Right lobe of liver (tissue), 6 donors: ENCODE results near the gene SPATA13. TPM values are rescaled to one million over a fixed set of nuclear protein-coding genes. Genes with fewer than 3 reads are reported as not detected.

Source experiments
- ATAC-seq, 4 donors: fragments of 200-7000 bp; cut with Tn5 transposase; one replicate each; pipeline ENCODE4 v1.9.1; 2020; ENCODE audit warnings: mild to moderate bottlenecking in 4 of 4, moderate library complexity in 4 of 4
- DNase-seq, 3 donors: peaks; one replicate each; pipeline ENCODE4 v3.0.0-alpha.2; 2020
- H3K27ac ChIP-seq, 3 donors: fragments of 200-600 bp; one replicate each; pipeline ENCODE4 v1.8.0; 2022
- H3K27me3 ChIP-seq, 2 donors: fragments of 200-600 bp; one replicate each; pipeline ENCODE4 v1.8.0; 2022
- H3K36me3 ChIP-seq, 4 donors: fragments of 200-600 bp; sonication (generic) in 1 of 4; one replicate each; pipeline versions ENCODE4 v1.5.1 to v1.8.0; 2017 to 2022; ENCODE audit warnings: control low read depth in 1 of 4
- H3K4me1 ChIP-seq, 4 donors: fragments of 200-600 bp; sonication (generic) in 1 of 4; one replicate each; pipeline versions ENCODE4 v1.5.1 to v1.8.0; 2017 to 2022; ENCODE audit warnings: control low read depth in 1 of 4
- H3K4me3 ChIP-seq, 3 donors: fragments of 200-600 bp; one replicate each; pipeline ENCODE4 v1.8.0; 2022
- H3K9me3 ChIP-seq, 4 donors: fragments of 200-600 bp; sonication (generic) in 1 of 4; one replicate each; pipeline versions ENCODE4 v1.5.1 to v1.8.0; 2017 to 2022; ENCODE audit warnings: control low read depth in 1 of 4
- POLR2A ChIP-seq: fragments of 450-650 bp; IDR thresholded peaks from one replicate; pipeline ENCODE4 v1.6.1; 2017; ENCODE audit warnings: antibody characterized with exemption, mild to moderate bottlenecking
- WGBS: methylation state at CpG from one replicate; pipeline ENCODE4 v1.1.6; 2018; ENCODE audit warnings: low coverage, low lambda C conversion rate; ENCODE audit not compliant: insufficient coverage; ENCODE audit errors: missing lambda C conversion rate; 5-methylcytosine and 5-hydroxymethylcytosine counted together
- intact Hi-C, 2 donors: fragments of 100-400 bp; cut with DNase I; formaldehyde crosslinking; loops; one replicate each; pipeline versions ENCODE4 v1.11.2 to v1.14.1; 2022
- total RNA-seq, 6 experiments: library from RNA; depleted of rRNA in 2 of 6; stranded (reverse); fragments of >200 nt in 2 of 6; fragmentation: NEBNext Ultra II Directional in 3 of 6; extraction: Animal tissue kit (Norgen Biotek cat#: 25700) in 3 of 6; gene quantifications; one replicate each; pipeline versions ENCODE4 v1.1.0 to v1.2.4, GENCODE V29; 2016 to 2023
- TF ChIP-seq, protein P1 (sequence below), 4 donors: fragments of 200-600 bp in 3 of 4; fragments of 450-650 bp in 1 of 4; IDR thresholded peaks; one replicate each; pipeline versions ENCODE4 v1.5.1 to v1.8.0; 2016 to 2022; ENCODE audit warnings: antibody characterized with exemption in 4 of 4, mild to moderate bottlenecking in 2 of 4
- donor health status: DM: no; HTN: yes; CAD: no.
- donor health status: DM: no; HTN: no; CAD: no.
- donor health status: DM: no; HTN: no; CAD: no.
- donor health status: DM: no; HTN: yes; CAD: no.
- donor health status: DM: no; HTN: yes; CAD: no.

Gene SPATA13
- total RNA-seq, 6 experiments from 2014 or later: 21.5 to 39.9 (median 30.5) TPM

DNA sequence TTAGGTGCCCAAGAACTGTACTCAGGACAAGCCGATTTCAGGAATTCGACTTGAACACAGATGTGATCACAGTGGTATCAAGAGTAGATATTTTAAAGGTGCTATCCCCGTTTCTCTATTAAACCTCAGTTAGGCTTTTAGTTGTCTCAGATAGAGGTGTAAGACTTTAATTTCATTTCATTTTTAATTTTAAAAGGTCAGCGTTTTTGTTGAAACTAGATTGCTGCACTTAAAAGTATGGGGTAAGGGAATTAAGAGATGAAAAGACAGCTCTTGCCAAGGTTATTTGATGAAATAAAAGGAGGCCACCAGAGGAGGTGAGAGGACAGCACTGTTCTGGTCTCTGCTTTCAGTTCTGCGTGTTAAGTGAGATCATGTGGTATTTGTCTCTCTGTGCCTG is 48.6 kb downstream of the SPATA13 start:
- Histone ChIP-seq H3K4me1 (peaks cover 0 to 55% (median 21%) of the 10 kb centered on the region in 4 donors), H3K4me3 (no peak overlapping the region), H3K9me3 (no peaks in the 10 kb centered on the region), H3K27ac (peak overlapping the region in 2 of 3 donors; percentile 62), H3K36me3 (no peaks in the 10 kb centered on the region), H3K27me3 (no peaks in the 10 kb centered on the region)
- WGBS: 83% methylated on average over 5 of the region's 5 CpGs
- ATAC-seq (no peak), DNase-seq (no peak)
- intact Hi-C loops: no loop called here
- TF ChIP-seq, protein P1, sequence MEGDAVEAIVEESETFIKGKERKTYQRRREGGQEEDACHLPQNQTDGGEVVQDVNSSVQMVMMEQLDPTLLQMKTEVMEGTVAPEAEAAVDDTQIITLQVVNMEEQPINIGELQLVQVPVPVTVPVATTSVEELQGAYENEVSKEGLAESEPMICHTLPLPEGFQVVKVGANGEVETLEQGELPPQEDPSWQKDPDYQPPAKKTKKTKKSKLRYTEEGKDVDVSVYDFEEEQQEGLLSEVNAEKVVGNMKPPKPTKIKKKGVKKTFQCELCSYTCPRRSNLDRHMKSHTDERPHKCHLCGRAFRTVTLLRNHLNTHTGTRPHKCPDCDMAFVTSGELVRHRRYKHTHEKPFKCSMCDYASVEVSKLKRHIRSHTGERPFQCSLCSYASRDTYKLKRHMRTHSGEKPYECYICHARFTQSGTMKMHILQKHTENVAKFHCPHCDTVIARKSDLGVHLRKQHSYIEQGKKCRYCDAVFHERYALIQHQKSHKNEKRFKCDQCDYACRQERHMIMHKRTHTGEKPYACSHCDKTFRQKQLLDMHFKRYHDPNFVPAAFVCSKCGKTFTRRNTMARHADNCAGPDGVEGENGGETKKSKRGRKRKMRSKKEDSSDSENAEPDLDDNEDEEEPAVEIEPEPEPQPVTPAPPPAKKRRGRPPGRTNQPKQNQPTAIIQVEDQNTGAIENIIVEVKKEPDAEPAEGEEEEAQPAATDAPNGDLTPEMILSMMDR (IDR thresholded peaks at IDR 0.05): no peak
- TF ChIP-seq POLR2A: no peak

DNA sequence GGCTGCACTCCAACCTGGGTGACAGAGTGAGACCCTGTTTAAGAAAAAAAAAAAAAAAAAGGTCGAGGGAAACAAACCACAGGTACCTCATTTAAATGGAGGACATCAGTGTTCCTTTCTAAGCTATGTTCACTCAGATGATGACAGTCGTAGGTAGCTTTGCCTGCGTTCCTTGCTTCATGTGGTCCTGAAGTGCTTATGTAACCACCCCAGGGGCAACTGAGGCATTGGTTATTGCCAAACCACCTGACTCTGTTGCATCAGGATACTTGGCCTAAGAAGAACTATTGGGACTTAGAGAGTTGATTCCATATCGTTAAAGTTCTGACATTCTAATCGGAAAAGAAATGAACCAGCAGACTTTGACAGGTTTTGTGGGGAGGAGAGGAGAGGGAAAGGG is 51.7 kb downstream of the SPATA13 start:
- no peaks in the 10 kb centered on the region for H3K36me3 ChIP-seq
- intact Hi-C loops: no loop called here
- H3K27ac ChIP-seq: peak overlapping the region; percentile 66 to 93 (median 77)
- H3K27me3 ChIP-seq: no peaks in the 10 kb centered on the region
- H3K9me3 ChIP-seq: no peaks in the 10 kb centered on the region
- 32% methylated on average over 5 of the region's 5 CpGs for WGBS
- DNase-seq (peak in 1 of 3 donors; percentile 61), ATAC-seq (peak; percentile 1 to 43 (median 18))
- H3K4me1 ChIP-seq: peaks cover 0 to 72% (median 28%) of the 10 kb centered on the region in 4 donors
- TF ChIP-seq, protein P1 (IDR thresholded peaks at IDR 0.05): no peak
- no peak overlapping the region for H3K4me3 ChIP-seq

DNA sequence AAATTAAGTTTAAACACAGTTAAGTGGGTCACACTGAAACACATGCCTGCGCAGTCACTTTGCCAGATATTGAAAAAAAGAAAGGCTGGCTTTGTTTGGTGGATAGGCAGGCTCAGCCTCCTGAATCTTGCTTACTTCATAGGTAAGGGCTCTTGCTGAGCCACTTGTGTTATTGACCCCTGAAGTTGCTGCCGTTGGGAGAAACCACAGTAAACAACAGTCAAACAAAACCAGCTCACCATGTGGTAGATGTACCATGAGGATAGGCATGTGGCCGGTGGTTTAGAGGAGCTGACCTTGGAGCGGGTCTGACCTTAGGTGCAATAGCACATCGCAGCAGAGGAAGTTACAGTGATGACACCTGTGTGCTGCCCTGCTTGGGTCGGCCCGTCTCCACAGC is 52.2 kb downstream of the SPATA13 start:
- DNase-seq: peak; percentile 64 to 75 (median 73)
- peaks cover 0 to 74% (median 29%) of the 10 kb centered on the region in 4 donors for H3K4me1 ChIP-seq
- no peaks in the 10 kb centered on the region for H3K36me3 ChIP-seq
- intact Hi-C loops: no loop called here
- H3K4me3 ChIP-seq: no peak overlapping the region
- H3K27me3 ChIP-seq: no peaks in the 10 kb centered on the region
- WGBS: 15% methylated on average over 7 of the region's 7 CpGs
- peak; percentile 58 to 74 (median 68) for ATAC-seq
- no peaks in the 10 kb centered on the region for H3K9me3 ChIP-seq
- H3K27ac ChIP-seq: peak overlapping the region; percentile 66 to 93 (median 77)
- TF ChIP-seq, protein P1 (IDR thresholded peaks at IDR 0.05): no peak
- TF ChIP-seq POLR2A: peak; percentile 21

DNA sequence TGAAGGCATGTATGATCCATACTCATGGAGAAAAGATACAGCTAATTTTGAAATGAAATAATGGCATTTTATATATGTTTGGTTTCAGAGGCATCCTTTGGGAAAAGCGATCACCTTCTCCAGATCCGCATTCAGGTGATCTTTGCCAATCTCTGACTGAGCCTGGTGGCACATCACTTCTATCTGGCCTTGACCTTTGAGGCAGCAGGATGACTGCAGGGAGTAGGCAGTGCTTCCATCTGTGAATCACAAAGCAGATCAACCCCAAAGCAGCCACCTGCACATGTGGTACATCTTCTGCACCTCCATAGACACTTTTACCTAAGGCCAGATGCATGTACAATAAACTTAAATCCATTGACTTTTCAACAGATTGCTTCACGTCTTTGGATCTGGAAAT is 53.4 kb downstream of the SPATA13 start:
- Histone ChIP-seq H3K27me3 (no peaks in the 10 kb centered on the region), H3K4me3 (no peak overlapping the region), H3K36me3 (no peaks in the 10 kb centered on the region), H3K9me3 (no peaks in the 10 kb centered on the region), H3K4me1 (peaks cover 0 to 74% (median 30%) of the 10 kb centered on the region in 4 donors), H3K27ac (peak overlapping the region in 1 of 3 donors; percentile 93)
- DNase-seq (no peak), ATAC-seq (no peak)
- 65% methylated on average over 3 of the region's 3 CpGs for WGBS
- intact Hi-C loops: no loop called here
- TF ChIP-seq, protein P1 (IDR thresholded peaks at IDR 0.05): no peak
- TF ChIP-seq POLR2A: no peak

DNA sequence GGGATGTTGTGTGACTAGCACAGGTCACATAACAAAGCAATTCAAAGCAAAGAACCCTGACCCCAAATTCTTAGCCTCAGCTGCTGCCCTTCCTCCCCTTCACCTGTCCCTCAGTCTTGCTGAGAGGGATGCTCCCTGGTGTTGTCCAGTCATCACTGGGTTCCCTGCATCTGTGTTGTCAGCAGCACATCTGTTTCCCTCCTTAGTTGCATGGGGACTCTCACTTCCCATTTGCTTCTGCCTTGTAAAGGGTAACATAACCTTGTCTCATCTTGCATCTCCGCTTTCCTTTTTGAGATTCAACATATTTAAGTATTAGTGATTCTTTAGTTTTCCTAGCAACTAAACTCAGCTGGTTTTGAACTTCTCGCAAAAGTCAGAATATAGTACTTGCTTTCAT is 54.0 kb downstream of the SPATA13 start:
- DNase-seq (no peak), ATAC-seq (no peak)
- no peak for TF ChIP-seq POLR2A
- TF ChIP-seq, protein P1 (IDR thresholded peaks at IDR 0.05): no peak
- intact Hi-C loops: no loop called here
- 76% methylated on average over 2 of the region's 2 CpGs for WGBS
- H3K9me3 ChIP-seq: no peaks in the 10 kb centered on the region
- no peaks in the 10 kb centered on the region for H3K27me3 ChIP-seq
- H3K36me3 ChIP-seq: no peaks in the 10 kb centered on the region
- no peak overlapping the region for H3K4me3 ChIP-seq
- peak overlapping the region in 2 of 3 donors; percentile 82 to 93 for H3K27ac ChIP-seq
- peaks cover 0 to 80% (median 33%) of the 10 kb centered on the region in 4 donors for H3K4me1 ChIP-seq
